Parathyroid adenoma (tissue), 2 donors: ENCODE data around the gene LGR4.
"Not testable (repeated sequence)": the region's sequence is repeated elsewhere in the genome, so short reads cannot be mapped to it uniquely, and the experiment has no call there.

ENCODE experiments used
- H2AFZ ChIP-seq: fragments of 300-600 bp; sonication (generic); one replicate; pipeline ENCODE4 v1.7.0; 2017; ENCODE audit warnings: antibody characterized with exemption, mild to moderate bottlenecking
- H3K27ac ChIP-seq: fragments of 300-600 bp; sonication (generic); one replicate; pipeline ENCODE4 v1.7.0; 2017
- H3K27me3 ChIP-seq: fragments of 300-600 bp; sonication (generic); one replicate; pipeline ENCODE4 v1.7.0; 2017; ENCODE audit warnings: low read length; ENCODE audit not compliant: control insufficient read depth, insufficient read depth
- H3K36me3 ChIP-seq: fragments of 300-600 bp; sonication (generic); one replicate; pipeline ENCODE4 v1.7.0; 2017; ENCODE audit warnings: low read length; ENCODE audit not compliant: control insufficient read depth, insufficient read depth
- H3K4me1 ChIP-seq: fragments of 300-600 bp; sonication (generic); one replicate; pipeline ENCODE4 v1.7.0; 2017; ENCODE audit warnings: control low read depth
- H3K4me2 ChIP-seq: fragments of 300-600 bp; sonication (generic); one replicate; pipeline ENCODE4 v1.7.0; 2017; ENCODE audit warnings: low read length
- H3K4me3 ChIP-seq: fragments of 300-600 bp; sonication (generic); one replicate; pipeline ENCODE4 v1.7.0; 2017; ENCODE audit warnings: low read depth, low read length
- H3K79me2 ChIP-seq: fragments of 300-600 bp; sonication (generic); one replicate; pipeline ENCODE4 v1.7.0; 2017; ENCODE audit warnings: control low read depth
- H3K9ac ChIP-seq: fragments of 300-600 bp; sonication (generic); one replicate; pipeline ENCODE4 v1.7.0; 2017; ENCODE audit warnings: mild to moderate bottlenecking
- H3K9me3 ChIP-seq: fragments of 300-600 bp; sonication (generic); one replicate; pipeline ENCODE4 v1.7.0; 2017; ENCODE audit warnings: low read length; ENCODE audit not compliant: control insufficient read depth
- TF ChIP-seq, protein P1 (sequence below): fragments of 300-600 bp; sonication (generic); IDR thresholded peaks from one replicate; pipeline ENCODE4 v1.7.0; 2017; ENCODE audit warnings: antibody characterized with exemption, mild to moderate bottlenecking
- donor health status: primary hyperparathyroidism.

Gene LGR4

DNA sequence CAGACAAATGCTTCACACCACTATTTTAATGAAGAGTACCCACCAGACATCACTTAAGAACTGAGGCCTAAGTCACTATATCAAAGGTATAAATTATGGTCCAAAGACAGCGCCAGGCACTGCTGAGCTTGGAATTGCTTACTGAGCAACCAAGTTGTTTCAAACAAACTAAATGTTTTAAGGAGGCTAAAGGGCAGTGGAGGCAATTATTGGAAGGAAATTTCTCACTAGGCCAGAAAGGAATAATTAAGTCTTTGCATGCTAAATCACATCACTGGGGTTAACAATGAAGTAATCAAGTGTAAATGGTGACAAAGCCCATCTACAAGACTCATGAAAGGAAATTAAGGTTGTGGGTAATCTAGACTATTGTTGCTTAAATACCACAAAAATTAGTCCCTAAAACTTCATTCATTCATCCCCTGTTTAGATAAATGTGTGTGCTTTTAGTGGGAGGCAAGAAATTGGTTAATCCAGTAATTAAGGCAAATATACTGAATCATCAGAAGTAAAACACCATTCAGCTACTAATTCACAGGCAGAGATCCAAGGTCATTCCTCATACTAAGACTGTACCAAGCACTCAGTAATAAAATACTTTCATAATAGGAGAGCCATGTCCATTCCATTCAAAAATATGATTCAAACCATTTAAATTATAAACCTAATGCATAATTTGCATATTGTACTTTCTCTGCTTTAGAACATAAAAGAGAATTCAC lies 21.2 kb downstream of the LGR4 start:
- TF ChIP-seq, protein P1, sequence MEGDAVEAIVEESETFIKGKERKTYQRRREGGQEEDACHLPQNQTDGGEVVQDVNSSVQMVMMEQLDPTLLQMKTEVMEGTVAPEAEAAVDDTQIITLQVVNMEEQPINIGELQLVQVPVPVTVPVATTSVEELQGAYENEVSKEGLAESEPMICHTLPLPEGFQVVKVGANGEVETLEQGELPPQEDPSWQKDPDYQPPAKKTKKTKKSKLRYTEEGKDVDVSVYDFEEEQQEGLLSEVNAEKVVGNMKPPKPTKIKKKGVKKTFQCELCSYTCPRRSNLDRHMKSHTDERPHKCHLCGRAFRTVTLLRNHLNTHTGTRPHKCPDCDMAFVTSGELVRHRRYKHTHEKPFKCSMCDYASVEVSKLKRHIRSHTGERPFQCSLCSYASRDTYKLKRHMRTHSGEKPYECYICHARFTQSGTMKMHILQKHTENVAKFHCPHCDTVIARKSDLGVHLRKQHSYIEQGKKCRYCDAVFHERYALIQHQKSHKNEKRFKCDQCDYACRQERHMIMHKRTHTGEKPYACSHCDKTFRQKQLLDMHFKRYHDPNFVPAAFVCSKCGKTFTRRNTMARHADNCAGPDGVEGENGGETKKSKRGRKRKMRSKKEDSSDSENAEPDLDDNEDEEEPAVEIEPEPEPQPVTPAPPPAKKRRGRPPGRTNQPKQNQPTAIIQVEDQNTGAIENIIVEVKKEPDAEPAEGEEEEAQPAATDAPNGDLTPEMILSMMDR = no peak
- Histone ChIP-seq H3K79me2 (peaks cover 2% of the 10 kb centered on the region), H3K27ac (no peak overlapping the region), H3K4me1 (no peaks in the 10 kb centered on the region), H2AFZ (no peak overlapping the region), H3K9me3 (no peaks in the 10 kb centered on the region), H3K9ac (no peak overlapping the region), H3K36me3 (no peaks in the 10 kb centered on the region), H3K4me3 (no peak overlapping the region), H3K27me3 (no peaks in the 10 kb centered on the region), H3K4me2 (no peak overlapping the region)

GRCh38 chr11:27448184-27448540 lies 24.4 kb downstream of the LGR4 start:
- H3K4me2 ChIP-seq, H3K4me3 ChIP-seq, H3K27me3 ChIP-seq, H2AFZ ChIP-seq, H3K4me1 ChIP-seq, H3K79me2 ChIP-seq, H3K27ac ChIP-seq, H3K9me3 ChIP-seq, H3K36me3 ChIP-seq, H3K9ac ChIP-seq: not testable (repeated sequence)

- H3K36me3 ChIP-seq = no peaks in the 10 kb centered on the region
- H3K4me1 ChIP-seq = no peaks in the 10 kb centered on the region
- TF ChIP-seq, protein P1 = no peak
These were observed 25.1 kb downstream of the LGR4 start for GRCh38 chr11:27447288-27448183.

DNA sequence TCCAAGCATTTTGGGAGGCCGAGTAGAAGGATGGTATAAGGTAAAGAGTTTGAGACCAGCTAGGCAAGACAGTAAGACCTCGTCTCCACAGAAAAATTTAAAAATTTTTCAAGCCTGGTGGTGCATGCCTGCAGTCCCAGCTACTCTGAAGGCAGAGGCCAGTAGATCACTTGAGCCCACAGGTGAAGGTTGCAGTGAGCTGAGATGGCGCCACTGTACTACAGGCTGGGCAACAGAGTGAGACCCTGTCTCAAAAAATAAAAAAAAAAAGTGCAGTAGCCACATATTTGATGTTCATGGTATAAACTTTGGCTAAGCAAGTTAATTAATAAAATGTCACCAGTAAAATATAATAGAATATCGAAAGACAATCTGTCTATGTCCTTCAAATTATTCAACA lies 27.0 kb downstream of the LGR4 start:
- no peak overlapping the region for H3K4me2 ChIP-seq
- no peaks in the 10 kb centered on the region for H3K4me1 ChIP-seq
- H2AFZ ChIP-seq = no peak overlapping the region
- no peak overlapping the region for H3K4me3 ChIP-seq
- no peaks in the 10 kb centered on the region for H3K27me3 ChIP-seq
- H3K36me3 ChIP-seq = no peaks in the 10 kb centered on the region
- no peak overlapping the region for H3K9ac ChIP-seq
- no peaks in the 10 kb centered on the region for H3K9me3 ChIP-seq
- TF ChIP-seq, protein P1 = no peak
- H3K27ac ChIP-seq = no peak overlapping the region
- H3K79me2 ChIP-seq = peaks cover 2% of the 10 kb centered on the region

More at GRCh38 chr11:27447288-27448183, 25.1 kb downstream of the LGR4 start:
- Histone ChIP-seq H3K4me2 (no peak overlapping the region), H3K79me2 (peaks cover 2% of the 10 kb centered on the region), H3K9ac (no peak overlapping the region), H3K9me3 (no peaks in the 10 kb centered on the region), H3K4me3 (no peak overlapping the region), H2AFZ (no peak overlapping the region), H3K27ac (no peak overlapping the region), H3K27me3 (no peaks in the 10 kb centered on the region)

DNA sequence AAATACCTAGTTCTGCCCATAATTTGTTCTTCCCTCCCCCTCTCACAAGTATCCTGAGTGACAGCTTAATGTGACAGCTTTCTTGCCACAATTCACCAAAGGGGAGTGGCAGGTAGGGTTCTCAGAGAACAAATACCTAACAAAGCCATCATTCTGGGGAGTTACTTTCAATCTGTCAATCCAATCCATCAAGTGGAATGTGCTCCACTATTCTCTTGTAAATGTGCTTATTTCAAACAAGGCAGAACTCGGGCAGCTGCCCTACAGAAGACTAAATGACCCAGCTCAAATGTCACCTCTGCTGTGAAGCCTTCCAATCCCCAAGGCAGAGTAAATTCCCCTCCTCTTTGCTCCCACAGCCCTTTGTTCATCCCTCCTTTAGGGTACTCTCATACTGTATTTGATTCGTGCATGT lies 27.8 kb downstream of the LGR4 start:
- no peak overlapping the region for H3K27ac ChIP-seq

More for the DNA sequence above, 27.8 kb downstream of the LGR4 start:
- Histone ChIP-seq H3K4me1 (no peaks in the 10 kb centered on the region), H3K4me3 (no peak overlapping the region), H3K36me3 (no peaks in the 10 kb centered on the region), H3K4me2 (no peak overlapping the region), H3K79me2 (peaks cover 2% of the 10 kb centered on the region), H3K9ac (no peak overlapping the region), H3K9me3 (no peaks in the 10 kb centered on the region), H2AFZ (no peak overlapping the region), H3K27me3 (no peaks in the 10 kb centered on the region)
- TF ChIP-seq, protein P1 = no peak
